ENCODE results near the gene ST6GALNAC6.

GRCh38 chr9:127923046-127923445 lies 23.6 kb upstream of the ST6GALNAC6 start:
- TF ChIP-seq CTCF (IDR thresholded peaks at IDR 0.05) (no peak), ZFX (IDR thresholded peaks at IDR 0.05; ENCODE audit: borderline replicate concordance) (no peak)

Data from 22Rv1 (cell line).